ENCODE data around the gene UBD. TPM values are rescaled to one million over a fixed set of nuclear protein-coding genes. Genes with fewer than 3 reads are reported as not detected.
A peak's percentile ranks its signal among the peaks of the same experiment; 100 is the strongest.

UBD gene
- total and polyA plus RNA-seq, 2 of the 13 experiments (the other 11 are each of a cell fraction or from before 2014, with no cell fraction given), result 13.9 to 172 TPM

GRCh38 chr6:29552512-29553051 is 7.0 kb downstream of the UBD start:
- peak; percentile 96; the same call in 1 of the 2 replicates for TF ChIP-seq RFXAP (CRISPR knock-in tag; IDR thresholded peaks at IDR 0.05; ENCODE audit: borderline replicate concordance)
- TF ChIP-seq KLF6 (CRISPR knock-in tag; IDR thresholded peaks at IDR 0.05), result no peak
- peak; percentile 57; the same call in 1 of the 2 replicates for TF ChIP-seq NFYC (CRISPR knock-in tag; IDR thresholded peaks at IDR 0.05)
- no peak for TF ChIP-seq ZBTB14 (CRISPR knock-in tag; IDR thresholded peaks at IDR 0.05)
- TF ChIP-seq CREB1 (IDR thresholded peaks at IDR 0.05), result no peak
- TF ChIP-seq CREB1 (CRISPR knock-in tag; IDR thresholded peaks at IDR 0.05), result peak; percentile 82
- TF ChIP-seq RFXANK (CRISPR knock-in tag; IDR thresholded peaks at IDR 0.05), result peak; percentile 98
- TF ChIP-seq PAXIP1 (CRISPR knock-in tag; conservative IDR thresholded peaks at IDR 0.05), result no peak
- peak; percentile 98 for TF ChIP-seq RFX5 (IDR thresholded peaks at IDR 0.05; ENCODE audit: low read depth, low read length)
- Histone ChIP-seq H2AFZ (ENCODE audit: low read length) (no peak overlapping the region), H3K27me3 (ENCODE audit: control insufficient read depth in 1 of 2, insufficient read depth in 2 of 2, low read length in 2 of 2) (no peaks in the 10 kb centered on the region), H3K27ac (ENCODE audit: extremely low read length, insufficient read depth, low read length) (no peak overlapping the region), H4K20me1 (ENCODE audit: insufficient read depth, low read length) (no peaks in the 10 kb centered on the region), H3K4me1 (ENCODE audit: insufficient read depth, low read length) (no peaks in the 10 kb centered on the region), H3K9me3 (ENCODE audit: low read length) (no peaks in the 10 kb centered on the region), H3K36me3 (replicated peaks in 1 of 2; ENCODE audit: control insufficient read depth in 1 of 2, insufficient read depth in 2 of 2, low read length in 2 of 2) (no peaks in the 10 kb centered on the region), H3K79me2 (ENCODE audit: insufficient read depth, low read length) (no peaks in the 10 kb centered on the region), H3K4me2 (ENCODE audit: low read depth, low read length) (no peak overlapping the region), H3K4me3 (replicated peaks in 1 of 3; ENCODE audit: insufficient read depth in 1 of 3, low read depth in 2 of 3, low read length in 3 of 3) (no peak overlapping the region), H3K9ac (ENCODE audit: insufficient read depth, low read depth, low read length) (no peak overlapping the region)
- ChIA-PET POLR2A (no interaction called here), CTCF (ENCODE audit: low intra/inter-chr PET ratio, low total read pairs) (no interaction called here)
- WGBS (ENCODE audit: low lambda C conversion rate), result 62% methylated on average over 5 of the region's 5 CpGs
- no TSS peak for BruUV-seq (replicated peaks)
- no peak for FAIRE-seq
- in situ Hi-C loops (cut with HindIII; ENCODE audit: extremely low pct_ligation_motif_present, low pct_unique_long_range_greater_than_20kb) (no loop called here), intact Hi-C loops (cut with micrococcal nuclease; ENCODE audit: unreplicated experiment) (no loop called here)
- ATAC-seq, result no peak
- DNase-seq (ENCODE audit: low spot score), result no peak

Data from HepG2 (cell line).